Calu3 (cell line): ENCODE results near the gene CLDN6. TPM values are rescaled to one million over a fixed set of nuclear protein-coding genes. Genes with fewer than 3 reads are reported as not detected.

ENCODE experiments used
- BruUV-seq: library from RNA; stranded (reverse); fragments of 400-500 nt; replicated peaks from 2 replicates; lab custom pipeline; 2021; lab: Mats Ljungman, UMichigan
- CTCF ChIA-PET: fragments of 300-600 bp; sonication (Branson Sonifier 250); formaldehyde crosslinking; loops from one replicate; lab custom pipeline; 2022; ENCODE audit warnings: antibody characterized with exemption; lab: Charles Lee
- DNase-seq: peaks from one replicate; pipeline ENCODE4 v3.0.0; 2022
- H3K27ac Mint-ChIP-seq: one replicate; pipeline ENCODE4 v1.8.0; 2022; ENCODE audit warnings: mixed read lengths; ENCODE audit not compliant: unreplicated experiment
- H3K27me3 Mint-ChIP-seq: one replicate; pipeline ENCODE4 v1.8.0; 2022; ENCODE audit warnings: mixed read lengths; ENCODE audit not compliant: unreplicated experiment
- H3K36me3 Mint-ChIP-seq: one replicate; pipeline ENCODE4 v1.8.0; 2022; ENCODE audit warnings: mild to moderate bottlenecking, moderate library complexity, mixed read lengths; ENCODE audit not compliant: insufficient read depth, unreplicated experiment
- H3K4me1 Mint-ChIP-seq: one replicate; pipeline ENCODE4 v1.8.0; 2022; ENCODE audit warnings: mild to moderate bottlenecking, low read depth, mixed read lengths; ENCODE audit not compliant: unreplicated experiment
- H3K4me3 Mint-ChIP-seq: one replicate; pipeline ENCODE4 v1.8.0; 2022; ENCODE audit warnings: mild to moderate bottlenecking, low read depth, moderate library complexity, mixed read lengths; ENCODE audit not compliant: unreplicated experiment
- H3K9me3 Mint-ChIP-seq: one replicate; pipeline ENCODE4 v1.8.0; 2022; ENCODE audit warnings: low read depth, mixed read lengths; ENCODE audit not compliant: unreplicated experiment
- CTCF ChIP-seq: fragments of 200-600 bp; IDR thresholded peaks from one replicate; pipeline ENCODE4 v1.8.0; 2022; ENCODE audit warnings: antibody characterized with exemption; ENCODE audit not compliant: unreplicated experiment
- intact Hi-C: fragments of 100-400 bp; cut with micrococcal nuclease; formaldehyde crosslinking; loops from one replicate; pipeline ENCODE4 v1.10.0; 2022; ENCODE audit not compliant: unreplicated experiment
- total RNA-seq: library from RNA; stranded (reverse); gene quantifications from 2 replicates; pipeline ENCODE4 v1.2.3, GENCODE V29; 2022

Gene CLDN6
- total RNA-seq, 1 experiment from 2014 or later: 2.1 TPM

- intact Hi-C loops: loop anchor here (2.0 kb wide), 1 partner anchor 69 kb away; no protein-coding TSS in a partner anchor
Measured at GRCh38 chr16:3059723-3060242, 41.8 kb upstream of the CLDN6 start.

DNA sequence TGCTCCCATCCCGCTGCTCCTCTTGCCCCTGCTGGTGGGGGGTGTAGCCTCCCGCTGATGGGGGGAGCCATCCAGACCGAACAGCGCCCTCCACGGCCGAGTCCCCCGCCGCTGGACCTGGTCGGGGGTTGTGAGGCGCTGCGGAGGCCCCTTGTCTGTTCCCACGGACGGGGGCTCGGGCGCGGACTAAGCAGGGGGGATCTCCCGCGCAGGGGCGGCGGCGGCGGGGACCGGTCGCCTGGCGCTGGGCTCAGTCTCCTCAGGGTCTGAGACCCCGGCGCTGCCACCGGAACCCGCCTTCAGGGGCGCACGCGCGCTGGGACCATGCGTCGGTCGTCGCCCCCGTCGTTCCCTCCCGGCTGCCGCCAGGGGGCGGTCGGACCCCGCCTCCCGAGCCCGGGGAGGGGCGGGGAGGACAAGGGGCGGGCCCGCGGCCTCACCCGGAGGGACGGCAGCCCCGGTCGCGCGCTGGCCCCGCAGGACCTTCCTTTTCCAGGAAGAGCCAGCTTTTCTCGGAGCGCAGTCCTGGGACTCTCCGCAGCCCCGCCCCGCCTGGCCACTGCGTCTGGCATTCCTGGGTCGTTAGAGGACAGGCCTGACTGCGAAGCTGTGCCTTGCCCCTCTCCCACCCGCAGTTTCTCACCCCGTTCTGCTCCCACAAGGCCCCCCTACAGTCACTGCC lies 41.2 kb upstream of the CLDN6 start:
- H3K4me1 Mint-ChIP-seq: peaks cover 2% of the 10 kb centered on the region
- H3K9me3 Mint-ChIP-seq: peaks cover 2% of the 10 kb centered on the region
- BruUV-seq: no TSS peak
- peak overlapping the region; percentile 55 for H3K27ac Mint-ChIP-seq
- peak overlapping the region; percentile 96 for H3K4me3 Mint-ChIP-seq
- H3K36me3 Mint-ChIP-seq: peaks cover 20% of the 10 kb centered on the region
- H3K27me3 Mint-ChIP-seq: no peaks in the 10 kb centered on the region
- DNase-seq: peak; percentile 97
- CTCF ChIA-PET: interaction anchor here (0.5 to 2.2 kb wide), 24 partner anchors 14 to 154 kb away, joined by 3 to 48 read pairs (median 6); partner anchors contain the start of genes MMP25, ZNF205 and ZNF213
- intact Hi-C loops: loop anchor here (2.0 kb wide), 1 partner anchor 70 kb away; no protein-coding TSS in a partner anchor
- TF ChIP-seq CTCF: peak; percentile 97

More at GRCh38 chr16:3059723-3060242, 41.8 kb upstream of the CLDN6 start:
- Mint-ChIP-seq H3K36me3 (peaks cover 17% of the 10 kb centered on the region), H3K9me3 (peaks cover 2% of the 10 kb centered on the region), H3K4me1 (peaks cover 8% of the 10 kb centered on the region), H3K27ac (peak overlapping the region; percentile 55), H3K27me3 (no peaks in the 10 kb centered on the region), H3K4me3 (peak overlapping the region; percentile 96)
- BruUV-seq: no TSS peak
- TF ChIP-seq CTCF: no peak
- CTCF ChIA-PET: interaction anchor here (0.6 to 2.2 kb wide), 12 partner anchors 14 to 114 kb away, joined by 3 to 48 read pairs (median 6); partner anchors contain the start of genes MMP25 and ZNF205
- DNase-seq: no peak

DNA sequence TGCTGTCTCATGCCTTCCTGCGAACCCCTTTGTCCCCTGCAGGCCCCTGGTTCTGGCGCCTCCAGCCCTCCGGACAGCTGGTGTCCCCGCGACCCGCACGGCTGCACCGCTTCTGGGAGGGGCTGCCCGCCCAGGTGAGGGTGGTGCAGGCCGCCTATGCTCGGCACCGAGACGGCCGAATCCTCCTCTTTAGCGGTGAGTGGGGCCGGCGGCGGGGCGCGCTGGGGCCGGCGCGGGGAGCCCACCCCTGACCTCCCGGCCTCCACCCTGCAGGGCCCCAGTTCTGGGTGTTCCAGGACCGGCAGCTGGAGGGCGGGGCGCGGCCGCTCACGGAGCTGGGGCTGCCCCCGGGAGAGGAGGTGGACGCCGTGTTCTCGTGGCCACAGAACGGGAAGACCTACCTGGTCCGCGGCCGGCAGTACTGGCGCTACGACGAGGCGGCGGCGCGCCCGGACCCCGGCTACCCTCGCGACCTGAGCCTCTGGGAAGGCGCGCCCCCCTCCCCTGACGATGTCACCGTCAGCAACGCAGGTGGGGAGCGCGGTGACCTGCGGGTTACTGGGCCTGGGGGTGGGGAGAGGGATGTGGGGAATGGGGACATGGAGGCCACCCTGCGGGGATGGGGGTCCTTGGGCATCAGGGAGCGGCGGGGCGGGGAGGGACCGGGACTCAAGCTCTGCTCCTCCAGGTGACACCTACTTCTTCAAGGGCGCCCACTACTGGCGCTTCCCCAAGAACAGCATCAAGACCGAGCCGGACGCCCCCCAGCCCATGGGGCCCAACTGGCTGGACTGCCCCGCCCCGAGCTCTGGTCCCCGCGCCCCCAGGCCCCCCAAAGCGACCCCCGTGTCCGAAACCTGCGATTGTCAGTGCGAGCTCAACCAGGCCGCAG lies 40.4 kb upstream of the CLDN6 start:
- peak overlapping the region; percentile 96 for H3K4me3 Mint-ChIP-seq

More for the DNA sequence above, 40.4 kb upstream of the CLDN6 start:
- CTCF ChIA-PET: interaction anchor here (0.5 to 2.2 kb wide), 25 partner anchors 9 to 1557 kb away, joined by 3 to 48 read pairs (median 6); partner anchors contain the start of genes MMP25, ZNF205 and ZNF213
- DNase-seq: peak; percentile 64
- H3K27me3 Mint-ChIP-seq: no peaks in the 10 kb centered on the region
- intact Hi-C loops: loop anchor here (2.0 kb wide), 1 partner anchor 70 kb away; no protein-coding TSS in a partner anchor
- H3K36me3 Mint-ChIP-seq: peaks cover 20% of the 10 kb centered on the region
- BruUV-seq: no TSS peak
- H3K27ac Mint-ChIP-seq: peak overlapping the region; percentile 34
- TF ChIP-seq CTCF: no peak
- H3K9me3 Mint-ChIP-seq: peaks cover 2% of the 10 kb centered on the region
- no peaks in the 10 kb centered on the region for H3K4me1 Mint-ChIP-seq
